ENCODE measurements around the gene PARP15.

Gene PARP15

DNA sequence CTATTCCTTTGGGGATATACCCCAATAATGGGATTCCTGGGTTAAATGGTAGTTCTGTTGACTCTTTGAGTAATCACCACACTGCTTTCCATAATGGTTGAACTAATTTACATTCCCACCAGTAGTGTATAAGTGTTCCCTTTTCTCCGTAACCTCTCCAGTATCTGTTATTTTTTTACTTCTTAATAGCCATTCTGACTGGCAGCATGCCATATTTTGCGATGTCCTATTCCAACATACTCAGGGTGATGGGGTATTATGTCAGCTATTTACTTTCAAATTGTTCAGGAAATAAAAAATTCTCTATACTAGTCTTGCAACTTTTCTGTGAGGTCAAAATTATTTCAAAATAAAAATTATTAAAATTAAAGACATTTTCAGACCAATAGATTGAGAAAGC is 94.1 kb downstream of the PARP15 start:
- Histone ChIP-seq H3K4me1 (ENCODE audit: control insufficient read depth in 1 of 2, insufficient read depth in 2 of 2, low read length in 2 of 2) (no peaks in the 10 kb centered on the region), H3K9me3 (ENCODE audit: control insufficient read depth in 1 of 2, low read length in 2 of 2) (no peaks in the 10 kb centered on the region), H3K27me3 (ENCODE audit: low read depth, low read length) (no peaks in the 10 kb centered on the region), H3K27ac (ENCODE audit: low read length) (no peak overlapping the region), H3K4me3 (ENCODE audit: low read depth in 1 of 2, low read length in 2 of 2) (no peak overlapping the region), H3K36me3 (ENCODE audit: control insufficient read depth in 1 of 2, insufficient read depth in 2 of 2, low read length in 2 of 2) (no peaks in the 10 kb centered on the region)

DNA sequence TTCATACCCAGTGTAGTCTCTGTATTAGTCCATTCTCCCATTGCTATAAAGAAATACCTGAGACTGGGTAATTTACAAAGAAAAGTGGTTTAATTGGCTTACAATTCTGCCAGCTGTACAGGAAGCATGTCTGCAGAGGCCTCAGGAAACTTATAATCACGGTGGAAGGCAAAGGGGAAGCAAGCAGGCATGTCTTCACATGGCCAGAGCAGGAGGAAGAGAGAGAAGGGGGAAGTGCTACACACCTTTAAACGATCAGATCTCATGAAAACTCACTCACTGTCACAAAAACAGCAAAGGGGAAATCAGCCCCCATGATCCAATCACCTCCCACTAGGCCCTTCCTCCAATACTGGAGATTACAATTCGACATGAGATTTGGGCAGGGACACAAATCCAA is 96.9 kb downstream of the PARP15 start:
- Histone ChIP-seq H3K4me1 (ENCODE audit: control insufficient read depth in 1 of 2, insufficient read depth in 2 of 2, low read length in 2 of 2) (peaks cover 0 to 6% of the 10 kb centered on the region in 2 donors), H3K27ac (ENCODE audit: low read length) (no peak overlapping the region), H3K4me3 (ENCODE audit: low read depth in 1 of 2, low read length in 2 of 2) (no peak overlapping the region), H3K9me3 (ENCODE audit: control insufficient read depth in 1 of 2, low read length in 2 of 2) (no peaks in the 10 kb centered on the region), H3K27me3 (ENCODE audit: low read depth, low read length) (no peaks in the 10 kb centered on the region), H3K36me3 (ENCODE audit: control insufficient read depth in 1 of 2, insufficient read depth in 2 of 2, low read length in 2 of 2) (no peaks in the 10 kb centered on the region)

DNA sequence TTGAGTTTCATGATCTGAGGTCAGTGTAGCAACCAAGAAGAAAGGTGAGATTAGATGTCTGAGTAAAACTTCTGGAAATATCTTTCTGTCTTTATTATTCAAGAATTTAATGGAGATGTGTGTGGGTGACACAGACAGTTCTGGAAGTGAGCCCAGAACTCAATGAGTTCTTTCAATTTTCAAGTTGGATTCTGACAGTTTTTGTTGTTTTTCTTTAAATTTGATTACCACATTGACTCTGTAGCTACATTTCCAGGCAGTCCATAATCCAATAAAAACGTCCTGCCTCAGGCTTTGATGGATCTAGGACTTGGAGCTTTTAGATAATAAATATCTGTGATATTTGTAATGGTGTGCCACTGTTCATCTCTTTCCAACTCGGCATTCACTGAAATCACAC is 99.3 kb downstream of the PARP15 start:
- Histone ChIP-seq H3K4me3 (ENCODE audit: low read depth in 1 of 2, low read length in 2 of 2) (no peak overlapping the region), H3K27me3 (ENCODE audit: low read depth, low read length) (no peaks in the 10 kb centered on the region), H3K9me3 (ENCODE audit: control insufficient read depth in 1 of 2, low read length in 2 of 2) (no peaks in the 10 kb centered on the region), H3K4me1 (ENCODE audit: control insufficient read depth in 1 of 2, insufficient read depth in 2 of 2, low read length in 2 of 2) (peaks cover 4 to 18% of the 10 kb centered on the region in 2 donors), H3K36me3 (ENCODE audit: control insufficient read depth in 1 of 2, insufficient read depth in 2 of 2, low read length in 2 of 2) (no peaks in the 10 kb centered on the region), H3K27ac (ENCODE audit: low read length) (no peak overlapping the region)

DNA sequence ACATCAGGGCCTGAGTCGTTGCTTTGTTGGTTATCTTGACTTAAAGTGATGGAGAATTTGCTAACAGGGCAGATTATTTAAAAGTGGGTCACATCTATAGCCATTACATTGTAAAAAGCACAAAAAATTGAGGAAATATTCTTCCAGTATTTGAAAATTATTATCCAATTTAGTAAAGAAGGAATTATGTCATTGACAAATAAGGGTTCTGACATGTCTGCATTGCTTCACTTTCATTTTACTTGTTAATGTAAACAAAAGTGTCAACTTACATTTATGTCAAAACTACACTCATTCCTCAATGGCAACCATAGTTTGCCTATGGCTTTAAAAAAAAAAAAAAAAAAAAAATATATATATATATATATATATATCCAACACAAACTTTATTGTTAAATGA is 99.8 kb downstream of the PARP15 start:
- Histone ChIP-seq H3K4me1 (ENCODE audit: control insufficient read depth in 1 of 2, insufficient read depth in 2 of 2, low read length in 2 of 2) (peaks cover 4 to 22% of the 10 kb centered on the region in 2 donors), H3K9me3 (ENCODE audit: control insufficient read depth in 1 of 2, low read length in 2 of 2) (no peaks in the 10 kb centered on the region), H3K4me3 (ENCODE audit: low read depth in 1 of 2, low read length in 2 of 2) (no peak overlapping the region), H3K36me3 (ENCODE audit: control insufficient read depth in 1 of 2, insufficient read depth in 2 of 2, low read length in 2 of 2) (no peaks in the 10 kb centered on the region), H3K27me3 (ENCODE audit: low read depth, low read length) (no peaks in the 10 kb centered on the region), H3K27ac (ENCODE audit: low read length) (no peak overlapping the region)

DNA sequence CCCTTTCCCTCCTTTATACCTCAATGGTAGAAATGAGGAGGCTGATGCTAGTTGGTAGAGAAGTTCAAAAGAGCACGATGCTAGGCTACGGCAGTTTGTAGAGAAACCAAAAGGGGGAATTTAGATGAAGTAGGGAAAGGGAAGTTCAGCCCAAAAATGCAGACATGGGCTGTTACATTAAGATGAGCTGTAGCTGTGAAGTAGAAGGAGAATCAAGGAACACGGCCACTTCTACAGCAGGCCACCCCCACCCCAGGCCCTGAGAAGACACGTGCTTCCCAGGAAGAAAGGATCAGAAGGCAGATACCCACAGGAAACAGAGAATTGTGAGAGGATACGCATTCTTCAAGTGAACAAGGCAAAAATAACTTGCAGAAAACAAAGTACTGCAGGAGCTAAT is 101.1 kb downstream of the PARP15 start:
- no peaks in the 10 kb centered on the region for H3K9me3 ChIP-seq (ENCODE audit: control insufficient read depth in 1 of 2, low read length in 2 of 2)
- H3K4me1 ChIP-seq (ENCODE audit: control insufficient read depth in 1 of 2, insufficient read depth in 2 of 2, low read length in 2 of 2): peaks cover 4 to 27% of the 10 kb centered on the region in 2 donors
- H3K27ac ChIP-seq (ENCODE audit: low read length): peak overlapping the region; percentile 92
- no peaks in the 10 kb centered on the region for H3K27me3 ChIP-seq (ENCODE audit: low read depth, low read length)
- H3K4me3 ChIP-seq (ENCODE audit: low read depth in 1 of 2, low read length in 2 of 2): no peak overlapping the region
- H3K36me3 ChIP-seq (ENCODE audit: control insufficient read depth in 1 of 2, insufficient read depth in 2 of 2, low read length in 2 of 2): no peaks in the 10 kb centered on the region

DNA sequence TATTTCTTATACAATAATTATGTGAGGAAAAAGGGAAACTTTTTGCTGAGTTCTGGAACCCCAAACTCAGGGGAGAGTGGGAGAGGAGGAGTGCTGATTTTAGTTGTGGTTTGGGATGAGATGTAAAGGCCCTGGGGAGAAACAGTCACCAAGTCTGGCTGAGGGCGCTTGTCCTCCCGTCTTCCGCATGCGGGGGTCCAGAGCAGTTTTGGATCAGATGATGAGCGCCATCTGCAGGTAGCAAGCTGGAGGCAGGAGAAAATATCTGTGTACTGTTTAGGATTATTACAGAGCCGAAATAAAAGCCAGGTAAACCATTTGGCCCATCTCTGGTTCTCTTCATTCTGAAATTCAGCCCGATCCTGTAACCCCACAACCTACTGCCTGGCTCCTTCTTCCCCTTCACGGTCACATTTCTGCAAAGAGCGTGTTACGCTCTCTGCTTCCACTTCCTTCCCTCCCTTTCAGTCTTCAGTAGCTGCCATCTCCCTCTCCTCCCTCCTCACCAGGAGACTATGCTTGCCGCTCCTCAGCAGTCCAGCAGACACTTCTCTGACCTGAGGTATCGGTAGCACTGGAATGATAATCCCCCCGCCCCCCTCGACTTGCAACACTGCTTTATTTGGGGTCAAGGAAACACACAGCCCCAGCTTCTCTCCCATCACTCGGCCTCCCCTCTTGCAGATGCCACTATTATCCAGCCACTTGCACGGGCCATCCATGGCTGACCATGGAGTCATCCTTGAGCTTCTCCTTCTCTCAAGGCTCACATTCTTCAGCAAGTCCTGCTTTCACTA is 101.8 kb downstream of the PARP15 start:
- Histone ChIP-seq H3K36me3 (ENCODE audit: control insufficient read depth in 1 of 2, insufficient read depth in 2 of 2, low read length in 2 of 2) (no peaks in the 10 kb centered on the region), H3K27ac (ENCODE audit: low read length) (peak overlapping the region; percentile 92), H3K27me3 (ENCODE audit: low read depth, low read length) (no peaks in the 10 kb centered on the region), H3K4me3 (ENCODE audit: low read depth in 1 of 2, low read length in 2 of 2) (peak overlapping the region; percentile 72 to 86), H3K4me1 (ENCODE audit: control insufficient read depth in 1 of 2, insufficient read depth in 2 of 2, low read length in 2 of 2) (peaks cover 4 to 27% of the 10 kb centered on the region in 2 donors), H3K9me3 (ENCODE audit: control insufficient read depth in 1 of 2, low read length in 2 of 2) (no peaks in the 10 kb centered on the region)

DNA sequence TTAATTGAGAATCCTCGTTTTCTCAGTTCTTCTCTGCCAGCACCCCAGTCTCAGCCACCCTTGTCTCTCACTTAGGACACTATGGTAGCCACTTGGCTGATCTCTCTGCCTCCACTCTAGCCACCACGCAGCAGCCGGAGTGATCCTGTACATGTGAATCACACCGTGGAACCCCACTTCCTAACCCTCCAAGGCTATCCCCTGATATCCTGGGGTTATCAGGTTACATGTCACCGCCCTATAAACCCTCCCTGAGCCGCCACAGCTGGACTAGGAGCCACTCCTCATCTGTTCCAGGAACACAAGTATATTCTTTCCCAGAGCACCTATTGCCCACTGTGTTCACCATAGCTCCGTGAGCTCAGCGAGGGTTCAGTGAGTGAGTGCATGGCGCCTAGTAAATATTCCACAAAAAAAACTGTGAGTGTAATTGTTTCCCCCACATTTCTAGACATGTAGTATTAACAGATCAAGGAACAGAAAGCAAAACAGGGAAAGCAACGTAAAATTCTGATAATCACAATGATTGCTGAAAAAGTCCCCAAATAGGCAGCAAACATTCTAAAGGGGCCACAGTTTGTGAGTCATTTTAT is 102.5 kb downstream of the PARP15 start:
- Histone ChIP-seq H3K9me3 (ENCODE audit: control insufficient read depth in 1 of 2, low read length in 2 of 2) (no peaks in the 10 kb centered on the region), H3K27ac (ENCODE audit: low read length) (peak overlapping the region; percentile 92), H3K4me1 (ENCODE audit: control insufficient read depth in 1 of 2, insufficient read depth in 2 of 2, low read length in 2 of 2) (peaks cover 4 to 27% of the 10 kb centered on the region in 2 donors), H3K36me3 (ENCODE audit: control insufficient read depth in 1 of 2, insufficient read depth in 2 of 2, low read length in 2 of 2) (no peaks in the 10 kb centered on the region), H3K27me3 (ENCODE audit: low read depth, low read length) (no peaks in the 10 kb centered on the region), H3K4me3 (ENCODE audit: low read depth in 1 of 2, low read length in 2 of 2) (peak overlapping the region; percentile 72 to 86)

DNA sequence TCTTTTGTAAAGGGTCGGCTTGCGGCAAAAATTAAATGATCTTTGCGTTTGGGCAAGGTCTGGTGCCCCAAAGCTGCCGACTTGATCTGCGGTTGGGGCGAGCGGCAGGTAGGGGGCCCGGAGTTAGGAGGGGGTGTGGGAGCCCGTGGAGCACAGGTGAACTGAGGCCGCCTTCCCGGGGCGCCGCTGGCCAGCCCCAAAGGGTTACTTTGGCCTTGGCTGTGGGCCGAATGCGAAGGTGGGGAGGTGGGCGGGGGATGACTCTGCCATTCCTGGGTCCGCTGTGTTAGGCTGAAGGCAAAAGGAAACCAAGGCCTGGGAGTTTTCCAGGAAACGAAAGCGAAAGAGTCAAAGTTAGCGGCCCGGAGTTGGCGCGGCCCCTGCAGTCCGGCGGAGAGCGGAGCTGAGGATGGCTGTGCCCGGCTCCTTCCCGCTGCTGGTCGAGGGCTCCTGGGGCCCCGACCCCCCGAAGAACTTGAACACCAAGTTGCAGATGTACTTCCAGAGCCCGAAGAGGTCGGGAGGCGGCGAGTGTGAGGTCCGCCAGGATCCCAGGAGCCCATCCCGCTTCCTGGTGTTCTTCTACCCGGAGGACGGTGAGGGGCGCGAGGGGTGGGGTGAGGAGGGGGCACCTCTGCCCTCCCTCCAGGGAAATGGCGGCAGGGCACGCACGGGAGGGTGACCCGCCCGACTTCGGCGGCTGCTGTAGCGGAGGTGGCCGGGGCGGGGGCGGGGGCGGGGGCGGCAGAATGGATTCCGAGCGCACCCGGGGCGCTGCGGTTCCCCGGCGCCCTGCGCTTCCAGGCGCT is 103.2 kb downstream of the PARP15 start, which contains the start of gene PARP14:
Gene PARP14, plus strand, starts transcription at position 365 of the 809 bp plus-strand sequence. Its CDS starts 45 bp downstream, at position 410.
- H3K27me3 ChIP-seq (ENCODE audit: low read depth, low read length): no peaks in the 10 kb centered on the region
- H3K9me3 ChIP-seq (ENCODE audit: control insufficient read depth in 1 of 2, low read length in 2 of 2): no peaks in the 10 kb centered on the region
- no peaks in the 10 kb centered on the region for H3K36me3 ChIP-seq (ENCODE audit: control insufficient read depth in 1 of 2, insufficient read depth in 2 of 2, low read length in 2 of 2)
- H3K27ac ChIP-seq (ENCODE audit: low read length): peak within 1 kb of the TSS; percentile 92
- peak within 1 kb of the TSS; percentile 83 to 86 for H3K4me3 ChIP-seq (ENCODE audit: low read depth in 1 of 2, low read length in 2 of 2)
- peaks cover 4 to 27% of the 10 kb centered on the region in 2 donors for H3K4me1 ChIP-seq (ENCODE audit: control insufficient read depth in 1 of 2, insufficient read depth in 2 of 2, low read length in 2 of 2)

DNA sequence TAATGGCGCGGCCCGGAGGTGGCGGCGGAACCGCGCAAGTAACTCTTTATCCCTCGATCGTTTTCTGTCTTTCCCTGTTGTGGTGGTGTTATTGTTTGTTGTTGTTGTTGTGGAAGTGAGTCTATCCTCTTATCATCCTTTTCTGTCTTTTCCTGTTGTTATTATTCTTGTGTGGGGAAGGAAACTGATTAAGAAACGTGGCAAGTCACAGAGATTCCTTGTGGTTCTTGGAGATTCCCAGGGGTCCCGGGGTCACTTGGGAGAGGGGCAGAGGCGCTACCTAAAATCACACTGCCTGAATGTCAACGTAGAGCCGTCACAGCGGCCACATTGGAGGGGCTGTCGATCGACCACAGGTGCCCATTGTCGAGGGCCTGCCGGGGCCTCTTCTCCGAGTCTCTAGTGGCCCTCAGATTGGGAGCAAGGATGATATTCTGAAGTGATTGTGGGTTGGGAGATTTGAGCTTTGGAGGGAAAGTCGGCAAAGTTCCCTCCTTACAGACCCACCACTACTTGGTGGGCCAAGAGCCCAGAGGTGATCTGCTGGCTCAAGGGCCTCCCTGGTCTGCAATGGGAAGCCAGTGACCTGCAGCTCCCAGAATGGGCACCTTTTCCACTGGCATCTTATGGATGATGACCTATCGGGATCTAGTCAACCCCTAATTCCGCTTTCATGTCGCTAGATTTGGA is 104.0 kb downstream of the PARP15 start:
- H3K36me3 ChIP-seq (ENCODE audit: control insufficient read depth in 1 of 2, insufficient read depth in 2 of 2, low read length in 2 of 2): peaks cover 0 to 5% of the 10 kb centered on the region in 2 donors
- no peaks in the 10 kb centered on the region for H3K27me3 ChIP-seq (ENCODE audit: low read depth, low read length)
- H3K9me3 ChIP-seq (ENCODE audit: control insufficient read depth in 1 of 2, low read length in 2 of 2): no peaks in the 10 kb centered on the region
- H3K4me1 ChIP-seq (ENCODE audit: control insufficient read depth in 1 of 2, insufficient read depth in 2 of 2, low read length in 2 of 2): peaks cover 4 to 27% of the 10 kb centered on the region in 2 donors
- peak overlapping the region; percentile 83 to 86 for H3K4me3 ChIP-seq (ENCODE audit: low read depth in 1 of 2, low read length in 2 of 2)
- peak overlapping the region; percentile 68 for H3K27ac ChIP-seq (ENCODE audit: low read length)

DNA sequence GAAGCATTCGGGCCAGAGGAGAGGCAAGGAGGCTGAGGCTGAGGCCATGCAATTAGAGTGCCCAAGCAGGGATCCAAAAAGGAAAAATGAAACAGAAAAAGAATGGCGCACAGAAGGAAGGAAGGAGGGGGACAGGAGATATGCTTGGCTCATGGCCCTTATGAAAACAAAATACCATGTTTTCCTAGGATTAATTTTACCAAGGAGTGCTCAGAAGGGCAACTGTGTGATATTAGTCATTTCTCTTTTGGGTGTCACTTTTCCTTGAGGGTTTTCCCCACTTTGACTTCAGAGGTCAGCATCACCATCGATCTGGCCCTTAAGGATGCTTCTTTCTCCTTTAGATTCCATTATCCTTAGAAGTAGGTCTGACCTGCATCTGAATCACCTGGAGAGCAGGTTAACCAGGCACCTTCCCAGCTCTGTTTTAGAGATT is 104.5 kb downstream of the PARP15 start:
- H3K9me3 ChIP-seq (ENCODE audit: control insufficient read depth in 1 of 2, low read length in 2 of 2): no peaks in the 10 kb centered on the region
- H3K27me3 ChIP-seq (ENCODE audit: low read depth, low read length): no peaks in the 10 kb centered on the region
- no peak overlapping the region for H3K27ac ChIP-seq (ENCODE audit: low read length)
- H3K4me1 ChIP-seq (ENCODE audit: control insufficient read depth in 1 of 2, insufficient read depth in 2 of 2, low read length in 2 of 2): peaks cover 4 to 27% of the 10 kb centered on the region in 2 donors
- peak overlapping the region; percentile 83 to 86 for H3K4me3 ChIP-seq (ENCODE audit: low read depth in 1 of 2, low read length in 2 of 2)
- peaks cover 0 to 9% of the 10 kb centered on the region in 2 donors for H3K36me3 ChIP-seq (ENCODE audit: control insufficient read depth in 1 of 2, insufficient read depth in 2 of 2, low read length in 2 of 2)
